Measurements from ENCODE around the gene LEMD1. TPM values are rescaled to one million over a fixed set of nuclear protein-coding genes. Genes with fewer than 3 reads are reported as not detected.
"Not testable (repeated sequence)": the region's sequence is repeated elsewhere in the genome, so short reads cannot be mapped to it uniquely, and the experiment has no call there.

The LEMD1 gene
- total RNA-seq, 1 donor, result 0.36 TPM

DNA sequence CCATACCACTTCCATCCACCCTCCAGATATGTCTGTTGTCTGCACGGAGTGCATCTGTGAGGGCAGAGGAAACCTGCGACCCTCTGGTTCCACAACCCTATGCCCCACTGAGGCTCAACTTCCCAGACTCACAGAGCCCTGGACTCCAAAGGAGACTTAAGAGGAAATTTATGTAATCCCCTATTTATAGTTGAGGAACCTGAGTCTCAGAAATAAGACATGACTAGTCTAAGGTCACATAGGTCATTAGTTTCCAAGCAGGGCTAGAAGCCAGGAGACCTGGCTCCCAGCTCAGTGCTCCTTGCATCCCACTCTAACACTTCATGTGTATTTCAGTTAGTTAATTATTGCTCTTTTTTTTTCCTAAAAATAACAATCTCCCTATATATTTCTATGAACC, 15.7 kb upstream of the LEMD1 start:
- DNase-seq (ENCODE audit: low read depth), result no peak
- no peak for TF ChIP-seq CTCF (IDR thresholded peaks at IDR 0.05; ENCODE audit: insufficient read depth, low read length)
- no peak overlapping the region for H3K4me3 ChIP-seq (ENCODE audit: low read depth, low read length)

DNA sequence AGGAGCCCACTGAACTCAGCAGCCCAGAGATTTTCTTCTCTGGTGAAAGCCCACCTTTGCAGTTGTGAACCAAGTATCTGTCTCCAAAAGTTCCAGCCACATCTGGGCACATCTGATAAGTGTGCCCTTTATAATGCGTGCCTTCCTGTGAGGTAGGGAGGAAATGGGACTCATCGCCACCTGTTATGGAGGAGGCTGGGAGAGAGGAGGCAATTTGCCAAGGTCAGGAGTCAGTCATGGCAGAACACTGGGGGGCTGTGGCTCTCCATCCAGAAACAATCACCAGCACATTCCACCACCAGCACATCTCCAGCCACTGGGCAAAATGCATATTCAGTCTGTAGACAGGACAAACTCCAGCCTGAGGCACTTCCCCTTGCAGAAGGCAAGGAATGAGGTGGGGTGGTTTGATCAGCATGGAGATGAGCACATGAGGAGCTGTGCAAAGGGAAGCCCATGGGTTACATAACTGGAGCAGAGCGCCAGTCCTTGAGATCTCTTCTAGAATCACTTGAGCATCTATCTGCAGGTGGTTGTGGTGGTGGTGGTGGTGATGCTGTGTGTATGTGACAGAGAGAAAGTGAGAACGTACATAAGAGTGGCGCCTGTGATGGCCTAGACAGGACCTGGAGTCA, 15.0 kb upstream of the LEMD1 start:
- H3K4me3 ChIP-seq (ENCODE audit: low read depth, low read length), result no peak overlapping the region
- DNase-seq (ENCODE audit: low read depth), result no peak
- no peak for TF ChIP-seq CTCF (IDR thresholded peaks at IDR 0.05; ENCODE audit: insufficient read depth, low read length)

DNA sequence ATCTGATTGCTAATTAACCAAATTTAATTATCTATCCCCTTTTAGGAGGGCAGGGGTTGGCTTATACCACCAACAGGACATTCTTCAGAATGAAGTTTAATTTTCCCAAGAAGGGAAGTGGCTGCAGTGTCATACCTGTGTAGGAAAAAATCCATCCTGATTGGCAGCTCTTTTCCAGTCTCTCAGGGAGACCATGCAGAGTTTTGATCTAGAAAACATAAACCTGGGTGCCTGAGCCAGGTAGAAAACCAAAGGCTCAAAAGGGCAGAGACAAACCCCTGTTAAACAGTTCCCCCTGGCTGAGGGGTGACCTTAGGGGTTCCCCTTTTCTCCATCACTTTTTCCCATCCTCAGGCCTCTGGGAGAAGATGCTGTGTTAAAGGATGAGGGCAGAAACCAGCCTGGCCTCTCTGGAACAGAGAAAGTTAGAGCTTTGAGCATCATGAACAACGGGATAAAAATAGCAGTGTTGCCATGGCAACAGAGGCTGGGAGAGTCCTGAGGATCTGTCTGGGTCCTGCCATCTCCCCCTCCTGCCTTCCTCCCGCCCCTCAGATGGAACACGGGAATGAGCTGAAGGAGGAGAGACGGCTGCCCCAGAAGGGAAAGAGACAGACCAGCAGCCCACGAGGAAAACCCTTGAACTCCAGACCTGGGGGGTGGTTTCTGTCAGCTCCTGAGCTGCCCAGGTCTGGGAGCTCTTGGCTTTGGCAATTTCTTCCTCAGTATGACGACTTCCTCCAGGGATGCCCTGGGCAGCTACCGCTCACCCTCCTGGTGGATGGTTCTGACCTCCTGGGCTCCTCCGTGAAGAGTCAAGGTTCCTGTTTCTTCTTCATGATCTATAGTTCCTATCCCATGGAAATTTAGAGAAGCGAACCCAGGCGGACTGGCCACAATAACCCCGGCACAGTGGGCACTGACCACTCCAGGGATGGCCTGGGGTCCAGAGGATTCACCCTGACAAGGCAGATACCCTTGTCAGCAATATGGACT, 14.0 kb upstream of the LEMD1 start:
- no peak for DNase-seq (ENCODE audit: low read depth)
- no peak overlapping the region for H3K4me3 ChIP-seq (ENCODE audit: low read depth, low read length)
- TF ChIP-seq CTCF (IDR thresholded peaks at IDR 0.05; ENCODE audit: insufficient read depth, low read length), result no peak

GRCh38 chr1:205434738-205435137, 12.9 kb upstream of the LEMD1 start:
- no peak for TF ChIP-seq CTCF (IDR thresholded peaks at IDR 0.05; ENCODE audit: insufficient read depth, low read length)
- H3K4me3 ChIP-seq (ENCODE audit: low read depth, low read length), result no peak overlapping the region
- no peak for DNase-seq (ENCODE audit: low read depth)

DNA sequence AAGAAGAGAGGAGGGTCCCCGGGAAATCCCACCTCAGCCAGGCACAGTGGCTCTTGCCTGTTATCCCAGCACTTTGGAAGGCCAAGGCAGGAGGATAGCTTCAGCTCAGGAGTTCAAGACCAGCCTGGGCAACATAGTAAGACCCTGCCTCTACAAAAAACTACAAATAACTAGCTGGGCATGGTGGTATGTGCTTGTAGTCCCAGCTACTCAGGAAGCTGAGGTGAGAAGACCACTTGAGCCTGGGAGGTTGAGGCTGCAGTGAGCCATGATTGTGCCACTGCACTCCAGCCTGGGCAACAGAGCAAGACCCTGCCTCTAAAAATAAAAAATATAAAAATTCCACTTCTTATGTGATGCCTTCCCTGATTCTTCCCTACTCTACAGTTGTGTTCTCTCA, 10.8 kb upstream of the LEMD1 start:
- not testable (repeated sequence) for DNase-seq (ENCODE audit: low read depth); H3K4me3 ChIP-seq (ENCODE audit: low read depth, low read length)

DNA sequence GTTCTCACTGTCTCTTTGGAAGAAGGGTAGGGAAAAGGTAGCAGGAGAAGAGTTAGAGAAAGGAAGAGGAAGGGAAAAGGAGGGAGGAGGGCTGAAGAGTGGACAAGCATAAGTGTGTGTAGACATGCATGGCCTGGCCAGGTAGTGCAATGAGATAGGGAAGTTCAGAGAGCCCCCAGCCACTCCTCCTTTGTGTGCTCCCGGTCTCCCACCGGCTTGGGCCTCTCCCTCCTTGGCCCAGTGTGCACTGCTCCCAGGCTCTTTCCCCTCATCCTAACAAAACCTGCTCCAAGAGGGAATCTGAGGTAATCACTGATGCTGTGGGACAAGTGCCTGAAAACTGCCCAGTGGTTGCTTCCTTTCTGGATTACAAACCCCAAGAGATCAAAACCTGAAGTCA, 10.3 kb upstream of the LEMD1 start:
- DNase-seq (ENCODE audit: low read depth), result no peak
- no peak for TF ChIP-seq CTCF (IDR thresholded peaks at IDR 0.05; ENCODE audit: insufficient read depth, low read length)
- H3K4me3 ChIP-seq (ENCODE audit: low read depth, low read length), result no peak overlapping the region

DNA sequence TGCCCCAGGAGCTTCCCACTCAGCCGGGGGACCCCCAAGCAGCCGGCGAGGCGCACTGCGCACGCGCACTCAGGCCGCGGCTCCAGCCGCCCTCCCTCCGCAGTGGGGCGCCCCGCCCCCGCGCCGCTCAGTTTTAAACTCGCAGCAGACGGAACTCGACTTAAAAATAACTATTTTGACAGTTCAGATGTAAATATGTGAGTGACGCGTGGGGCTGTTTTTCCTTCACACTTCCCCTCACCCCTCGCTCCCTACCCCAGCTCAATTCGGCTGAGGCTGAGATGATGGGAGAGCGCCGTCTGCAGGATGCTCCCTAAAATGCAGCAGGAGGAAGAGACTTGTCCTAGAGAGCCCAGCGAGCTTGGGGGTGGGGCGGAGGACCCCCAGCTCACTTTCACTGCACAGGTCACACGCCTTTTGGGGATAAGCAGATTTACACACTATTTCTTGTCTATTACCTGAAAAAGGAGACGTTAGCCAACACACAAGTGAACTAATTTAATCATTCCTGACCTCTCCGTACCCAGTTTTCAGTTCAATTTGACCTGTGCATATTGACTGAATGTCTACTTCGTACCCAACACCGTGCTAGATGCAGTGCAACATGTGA, 8.9 kb upstream of the LEMD1 start:
- H3K4me3 ChIP-seq (ENCODE audit: low read depth, low read length), result peak overlapping the region; percentile 66
- DNase-seq (ENCODE audit: low read depth), result peak; percentile 56
- TF ChIP-seq CTCF (IDR thresholded peaks at IDR 0.05; ENCODE audit: insufficient read depth, low read length), result peak; percentile 98
